ENCODE data around the gene RFX1.
"Not testable (repeated sequence)": the region's sequence is repeated elsewhere in the genome, so short reads cannot be mapped to it uniquely, and the experiment has no call there.

The RFX1 gene

DNA sequence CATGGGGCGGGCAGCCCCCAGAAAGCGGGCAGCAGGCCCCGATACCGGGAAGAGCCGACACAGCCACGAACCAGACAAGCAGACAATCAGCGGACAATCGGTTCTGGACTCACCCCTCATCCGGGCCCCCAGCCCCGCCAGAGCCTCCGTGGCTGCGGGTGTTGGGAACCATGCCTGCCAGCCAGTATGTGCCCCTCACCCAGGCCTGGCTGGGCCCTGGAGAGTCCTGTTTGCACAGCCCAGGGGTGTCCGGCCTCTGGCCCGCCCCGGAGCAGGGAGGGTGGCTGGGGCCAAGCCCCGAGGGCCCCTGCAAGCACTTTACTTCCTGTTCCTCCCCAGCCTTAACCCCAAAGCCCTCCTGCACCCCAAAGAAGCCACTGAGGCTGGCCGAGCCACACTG is 75.7 kb downstream of the RFX1 start:
- Mint-ChIP-seq H3K4me1 (peaks cover 5% of the 10 kb centered on the region), H3K4me3 (no peak overlapping the region), H3K36me3 (ENCODE audit: low read depth) (peaks cover 20% of the 10 kb centered on the region), H3K9me3 (no peaks in the 10 kb centered on the region), H3K27ac (no peak overlapping the region), H3K27me3 (ENCODE audit: low read depth) (no peaks in the 10 kb centered on the region)
- TF ChIP-seq CTCF (IDR thresholded peaks at IDR 0.05; ENCODE audit: unreplicated experiment in 3 of 3) = no peak

- H3K9me3 Mint-ChIP-seq = no peaks in the 10 kb centered on the region
- H3K36me3 Mint-ChIP-seq (ENCODE audit: low read depth) = peaks cover 22% of the 10 kb centered on the region
- peaks cover 4% of the 10 kb centered on the region for H3K4me1 Mint-ChIP-seq
- no peak for TF ChIP-seq CTCF (IDR thresholded peaks at IDR 0.05; ENCODE audit: unreplicated experiment in 3 of 3)
- H3K27ac Mint-ChIP-seq = no peak overlapping the region
- no peaks in the 10 kb centered on the region for H3K27me3 Mint-ChIP-seq (ENCODE audit: low read depth)
- H3K4me3 Mint-ChIP-seq = no peak overlapping the region
These were observed 76.2 kb downstream of the RFX1 start for GRCh38 chr19:13929956-13930355.

DNA sequence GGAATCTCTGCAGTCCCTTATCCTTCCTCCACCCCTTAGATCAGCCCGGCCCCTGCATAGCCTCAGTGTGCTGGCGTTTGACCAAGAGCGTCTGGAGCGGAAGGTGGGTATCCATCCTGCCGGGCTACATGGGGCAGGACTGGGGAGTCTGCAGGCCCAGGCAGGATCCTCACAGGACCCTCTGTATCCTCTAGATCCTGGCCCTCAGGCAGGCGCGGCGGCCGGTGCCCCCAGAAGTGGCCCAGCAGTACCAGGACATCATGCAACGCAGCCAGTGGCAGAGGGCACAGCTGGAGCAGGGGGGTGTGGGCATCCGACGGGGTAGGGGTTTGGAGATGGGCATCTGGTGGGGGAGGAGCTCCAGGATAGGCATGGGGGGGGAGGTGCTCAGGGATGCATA is 76.8 kb downstream of the RFX1 start:
- peaks cover 27% of the 10 kb centered on the region for H3K36me3 Mint-ChIP-seq (ENCODE audit: low read depth)
- no peaks in the 10 kb centered on the region for H3K27me3 Mint-ChIP-seq (ENCODE audit: low read depth)
- H3K4me1 Mint-ChIP-seq = no peaks in the 10 kb centered on the region
- H3K4me3 Mint-ChIP-seq = no peak overlapping the region
- no peak for TF ChIP-seq CTCF (IDR thresholded peaks at IDR 0.05; ENCODE audit: unreplicated experiment in 3 of 3)
- no peaks in the 10 kb centered on the region for H3K9me3 Mint-ChIP-seq
- H3K27ac Mint-ChIP-seq = no peak overlapping the region

- Mint-ChIP-seq H3K27ac (peak overlapping the region in 1 of 3 experiments; percentile 31), H3K27me3 (ENCODE audit: low read depth) (no peaks in the 10 kb centered on the region), H3K4me1 (no peaks in the 10 kb centered on the region), H3K4me3 (no peak overlapping the region), H3K36me3 (ENCODE audit: low read depth) (peaks cover 45% of the 10 kb centered on the region), H3K9me3 (no peaks in the 10 kb centered on the region)
- TF ChIP-seq CTCF (IDR thresholded peaks at IDR 0.05; ENCODE audit: unreplicated experiment in 3 of 3) = no peak
These were observed 79.4 kb downstream of the RFX1 start for GRCh38 chr19:13926715-13927114.

GRCh38 chr19:13926010-13926409 is 80.1 kb downstream of the RFX1 start:
- Mint-ChIP-seq H3K4me1 (no peaks in the 10 kb centered on the region), H3K27me3 (ENCODE audit: low read depth) (no peaks in the 10 kb centered on the region), H3K27ac (no peak overlapping the region), H3K9me3 (no peaks in the 10 kb centered on the region), H3K4me3 (no peak overlapping the region), H3K36me3 (ENCODE audit: low read depth) (peaks cover 52% of the 10 kb centered on the region)
- TF ChIP-seq CTCF (IDR thresholded peaks at IDR 0.05; ENCODE audit: unreplicated experiment in 3 of 3) = no peak

DNA sequence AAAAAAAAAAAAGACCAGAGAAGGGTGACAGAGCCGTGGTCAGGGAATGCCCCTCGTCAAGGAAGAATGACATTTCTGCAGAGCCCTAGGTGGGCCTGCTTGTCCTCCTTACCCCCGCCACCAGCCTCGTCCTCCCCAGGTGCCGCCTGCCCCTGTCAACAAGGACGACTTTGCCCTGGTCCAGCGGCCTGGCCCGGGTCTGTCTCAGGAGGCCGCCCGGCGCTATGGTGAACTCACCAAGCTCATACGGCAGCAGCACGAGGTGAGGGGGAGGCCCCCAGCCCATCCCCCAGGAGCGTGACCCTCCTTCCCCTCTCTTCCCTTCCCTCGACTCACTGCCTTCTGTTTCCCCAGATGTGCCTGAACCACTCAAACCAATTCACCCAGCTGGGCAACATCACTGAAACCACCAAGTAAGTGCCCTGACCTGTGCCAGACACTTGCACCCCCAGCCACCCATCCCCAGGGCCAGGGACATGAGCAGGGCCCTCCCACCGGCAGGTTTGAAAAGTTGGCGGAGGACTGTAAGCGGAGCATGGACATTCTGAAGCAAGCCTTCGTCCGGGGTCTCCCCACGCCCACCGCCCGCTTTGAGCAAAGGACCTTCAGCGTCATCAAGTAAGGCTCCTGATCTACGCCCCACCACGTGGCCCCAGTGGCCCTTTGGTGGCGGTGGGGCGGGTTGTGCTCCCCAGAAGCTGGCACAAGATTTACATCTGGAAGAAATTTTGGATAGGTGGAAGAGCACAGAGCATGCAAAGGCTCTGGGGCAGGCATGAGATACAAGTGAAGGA is 82.7 kb downstream of the RFX1 start:
- Mint-ChIP-seq H3K27me3 (ENCODE audit: low read depth) (no peaks in the 10 kb centered on the region), H3K4me1 (no peaks in the 10 kb centered on the region), H3K9me3 (no peaks in the 10 kb centered on the region), H3K27ac (no peak overlapping the region), H3K36me3 (ENCODE audit: low read depth) (peaks cover 72% of the 10 kb centered on the region), H3K4me3 (no peak overlapping the region)
- no peak for TF ChIP-seq CTCF (IDR thresholded peaks at IDR 0.05; ENCODE audit: unreplicated experiment in 3 of 3)

GRCh38 chr19:13922118-13922517 is 84.0 kb downstream of the RFX1 start:
- H3K4me3 Mint-ChIP-seq; H3K27me3 Mint-ChIP-seq (ENCODE audit: low read depth); H3K4me1 Mint-ChIP-seq; H3K9me3 Mint-ChIP-seq; H3K27ac Mint-ChIP-seq: not testable (repeated sequence)
- H3K36me3 Mint-ChIP-seq (ENCODE audit: low read depth) = peaks cover 70% of the 10 kb centered on the region
